Measurements from ENCODE around the gene METTL2B. TPM values are rescaled to one million over a fixed set of nuclear protein-coding genes. Genes with fewer than 3 reads are reported as not detected.

Gene METTL2B
- total RNA-seq, 6 donors from 2014 or later, result 17.8 to 24.5 (median 21.2) TPM

DNA sequence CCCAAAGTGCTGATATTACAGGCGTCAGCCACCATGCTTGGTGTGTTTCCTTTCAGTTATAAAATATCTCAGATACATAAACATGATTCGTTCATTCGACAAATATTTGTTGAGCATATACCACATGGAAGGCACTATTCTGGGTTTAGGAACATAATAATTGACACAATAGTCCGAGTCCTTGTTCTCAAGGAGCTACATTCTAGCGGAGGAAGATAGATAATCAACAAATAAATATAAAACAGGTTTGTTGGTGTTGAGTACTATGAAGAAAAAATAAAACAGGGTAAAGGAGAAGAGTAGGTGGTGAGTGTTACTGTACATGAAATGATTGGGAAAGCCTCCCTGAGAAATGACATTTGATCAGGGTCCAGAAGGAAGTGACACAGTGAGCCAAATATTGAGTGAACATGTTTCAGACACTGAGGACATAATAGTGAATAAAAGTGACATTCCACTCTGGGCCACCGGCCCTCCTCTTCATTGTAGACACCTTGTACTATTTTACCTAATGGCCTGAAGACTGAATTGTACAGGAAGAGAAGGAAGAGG, 27.7 kb upstream of the METTL2B start:
- DNase-seq (no peak), ATAC-seq (ENCODE audit: low FRiP score in 2 of 2) (no peak)
- 83 to 85% methylated on average over 6 of the region's 6 CpGs for WGBS, 2 donors
- Histone ChIP-seq H3K36me3 (no peaks in the 10 kb centered on the region), H3K4me3 (no peak overlapping the region), H3K27me3 (no peaks in the 10 kb centered on the region), H3K4me1 (peaks cover 0 to 4% (median 1%) of the 10 kb centered on the region in 4 donors), H3K27ac (no peak overlapping the region), H3K9me3 (no peaks in the 10 kb centered on the region)
- TF ChIP-seq POLR2AphosphoS5 (IDR thresholded peaks at IDR 0.05) (no peak), EP300 (IDR thresholded peaks at IDR 0.05) (no peak), POLR2A (IDR thresholded peaks at IDR 0.05) (no peak), CTCF (IDR thresholded peaks at IDR 0.05) (no peak)

GRCh38 chr7:128450409-128450808, 26.1 kb upstream of the METTL2B start:
- Histone ChIP-seq H3K9me3 (no peaks in the 10 kb centered on the region), H3K27me3 (no peaks in the 10 kb centered on the region), H3K4me1 (peaks cover 5 to 13% (median 11%) of the 10 kb centered on the region in 4 donors), H3K36me3 (no peaks in the 10 kb centered on the region), H3K27ac (no peak overlapping the region), H3K4me3 (no peak overlapping the region)
- 60 to 66% methylated on average over 4 of the region's 4 CpGs for WGBS, 2 donors
- TF ChIP-seq POLR2AphosphoS5 (IDR thresholded peaks at IDR 0.05) (no peak), EP300 (IDR thresholded peaks at IDR 0.05) (no peak), POLR2A (IDR thresholded peaks at IDR 0.05) (no peak), CTCF (IDR thresholded peaks at IDR 0.05) (no peak)
- DNase-seq (no peak), ATAC-seq (ENCODE audit: low FRiP score in 2 of 2) (no peak)

GRCh38 chr7:128450913-128451312, 25.6 kb upstream of the METTL2B start:
- no peak overlapping the region for H3K27ac ChIP-seq
- no peak for ATAC-seq (ENCODE audit: low FRiP score in 2 of 2)
- H3K36me3 ChIP-seq, result no peaks in the 10 kb centered on the region
- H3K4me3 ChIP-seq, result no peak overlapping the region
- H3K4me1 ChIP-seq, result peaks cover 5 to 14% (median 11%) of the 10 kb centered on the region in 4 donors
- 84 to 89% methylated on average over 5 of the region's 5 CpGs for WGBS, 2 donors
- DNase-seq, result no peak
- H3K27me3 ChIP-seq, result no peaks in the 10 kb centered on the region
- H3K9me3 ChIP-seq, result no peaks in the 10 kb centered on the region
- TF ChIP-seq POLR2AphosphoS5 (IDR thresholded peaks at IDR 0.05), result no peak
- TF ChIP-seq POLR2A (IDR thresholded peaks at IDR 0.05), result no peak
- no peak for TF ChIP-seq EP300 (IDR thresholded peaks at IDR 0.05)
- no peak for TF ChIP-seq CTCF (IDR thresholded peaks at IDR 0.05)

DNA sequence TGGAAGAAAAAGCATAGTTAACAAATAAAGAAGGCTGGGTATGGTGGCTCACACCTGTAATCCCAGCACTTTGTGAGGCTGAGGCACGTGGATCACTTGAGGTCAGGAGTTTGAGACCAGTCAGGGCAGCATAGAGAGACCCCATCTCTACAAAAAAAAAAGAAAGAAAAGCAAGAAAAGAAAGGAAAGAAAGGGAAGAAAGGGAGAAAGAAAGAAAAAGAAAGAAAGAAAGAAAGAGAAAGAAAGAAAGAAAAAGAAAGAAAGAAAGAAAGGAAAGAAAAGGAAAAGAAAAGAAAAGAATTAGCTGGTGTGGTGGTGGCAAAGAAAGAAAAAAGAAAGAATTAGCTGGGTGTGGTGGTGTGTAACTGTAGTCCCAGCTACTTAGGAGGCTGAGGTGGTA, 24.0 kb upstream of the METTL2B start:
- WGBS, 2 donors, result 83 to 100% methylated on average over 1 of the region's 1 CpG
- Histone ChIP-seq H3K9me3 (no peaks in the 10 kb centered on the region), H3K27me3 (no peaks in the 10 kb centered on the region), H3K4me3 (no peak overlapping the region), H3K27ac (no peak overlapping the region), H3K36me3 (no peaks in the 10 kb centered on the region), H3K4me1 (peaks cover 15 to 28% (median 24%) of the 10 kb centered on the region in 4 donors)
- TF ChIP-seq POLR2A (IDR thresholded peaks at IDR 0.05), result no peak
- no peak for TF ChIP-seq CTCF (IDR thresholded peaks at IDR 0.05)
- no peak for TF ChIP-seq POLR2AphosphoS5 (IDR thresholded peaks at IDR 0.05)
- no peak for TF ChIP-seq EP300 (IDR thresholded peaks at IDR 0.05)
- DNase-seq (no peak), ATAC-seq (ENCODE audit: low FRiP score in 2 of 2) (no peak)
